ENCODE data around the gene DDX59.
"Not testable (repeated sequence)": the region's sequence is repeated elsewhere in the genome, so short reads cannot be mapped to it uniquely, and the experiment has no call there.

Gene DDX59

DNA sequence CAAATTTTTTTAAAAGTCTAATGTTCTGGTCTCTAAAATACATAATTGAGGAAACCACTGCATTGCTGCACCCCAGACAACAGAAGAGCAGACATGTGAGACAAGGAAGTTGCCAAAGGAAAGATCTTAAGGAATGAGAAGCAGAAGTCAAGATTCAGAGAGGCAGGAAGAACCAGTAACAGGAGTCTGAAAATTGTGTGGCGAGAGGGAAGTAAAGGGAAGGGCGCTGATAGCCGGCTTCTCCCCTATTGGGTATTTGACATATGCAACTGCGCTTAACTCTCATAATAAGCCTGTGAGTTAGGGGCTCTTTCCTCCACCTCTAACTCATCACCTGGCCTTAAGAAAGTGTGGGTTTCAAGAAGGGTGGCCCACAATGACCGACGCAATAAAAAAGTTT is 27.2 kb downstream of the DDX59 start:
- H3K4me3 ChIP-seq (ENCODE audit: low read length): no peak overlapping the region
- TF ChIP-seq, protein P1, sequence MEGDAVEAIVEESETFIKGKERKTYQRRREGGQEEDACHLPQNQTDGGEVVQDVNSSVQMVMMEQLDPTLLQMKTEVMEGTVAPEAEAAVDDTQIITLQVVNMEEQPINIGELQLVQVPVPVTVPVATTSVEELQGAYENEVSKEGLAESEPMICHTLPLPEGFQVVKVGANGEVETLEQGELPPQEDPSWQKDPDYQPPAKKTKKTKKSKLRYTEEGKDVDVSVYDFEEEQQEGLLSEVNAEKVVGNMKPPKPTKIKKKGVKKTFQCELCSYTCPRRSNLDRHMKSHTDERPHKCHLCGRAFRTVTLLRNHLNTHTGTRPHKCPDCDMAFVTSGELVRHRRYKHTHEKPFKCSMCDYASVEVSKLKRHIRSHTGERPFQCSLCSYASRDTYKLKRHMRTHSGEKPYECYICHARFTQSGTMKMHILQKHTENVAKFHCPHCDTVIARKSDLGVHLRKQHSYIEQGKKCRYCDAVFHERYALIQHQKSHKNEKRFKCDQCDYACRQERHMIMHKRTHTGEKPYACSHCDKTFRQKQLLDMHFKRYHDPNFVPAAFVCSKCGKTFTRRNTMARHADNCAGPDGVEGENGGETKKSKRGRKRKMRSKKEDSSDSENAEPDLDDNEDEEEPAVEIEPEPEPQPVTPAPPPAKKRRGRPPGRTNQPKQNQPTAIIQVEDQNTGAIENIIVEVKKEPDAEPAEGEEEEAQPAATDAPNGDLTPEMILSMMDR (conservative IDR thresholded peaks at IDR 0.05; ENCODE audit: low read depth, low read length): no peak
- no peak for DNase-seq (ENCODE audit: low read depth)

DNA sequence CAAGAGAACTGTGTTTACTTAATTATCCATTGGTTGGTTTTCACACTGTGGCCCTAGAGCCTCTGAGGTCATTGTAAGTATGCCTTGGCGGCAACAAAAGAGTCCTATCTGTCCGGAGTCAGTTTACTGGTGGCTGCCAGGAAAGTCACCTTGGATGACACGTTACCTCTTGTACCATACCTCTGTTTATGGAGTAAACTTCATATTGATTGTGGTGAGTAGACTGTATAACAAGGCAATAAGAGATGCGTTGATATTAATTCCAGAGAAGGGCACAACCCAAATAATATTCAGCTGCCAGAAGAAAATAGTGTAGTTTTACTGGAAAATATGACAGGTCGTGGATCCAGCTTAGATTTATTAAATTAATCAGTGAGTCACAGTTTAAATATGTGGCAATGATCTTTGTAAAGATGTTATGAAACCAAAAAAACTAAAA is 28.7 kb downstream of the DDX59 start:
- no peak for DNase-seq (ENCODE audit: low read depth)
- no peak overlapping the region for H3K4me3 ChIP-seq (ENCODE audit: low read length)
- TF ChIP-seq, protein P1 (conservative IDR thresholded peaks at IDR 0.05; ENCODE audit: low read depth, low read length): no peak

DNA sequence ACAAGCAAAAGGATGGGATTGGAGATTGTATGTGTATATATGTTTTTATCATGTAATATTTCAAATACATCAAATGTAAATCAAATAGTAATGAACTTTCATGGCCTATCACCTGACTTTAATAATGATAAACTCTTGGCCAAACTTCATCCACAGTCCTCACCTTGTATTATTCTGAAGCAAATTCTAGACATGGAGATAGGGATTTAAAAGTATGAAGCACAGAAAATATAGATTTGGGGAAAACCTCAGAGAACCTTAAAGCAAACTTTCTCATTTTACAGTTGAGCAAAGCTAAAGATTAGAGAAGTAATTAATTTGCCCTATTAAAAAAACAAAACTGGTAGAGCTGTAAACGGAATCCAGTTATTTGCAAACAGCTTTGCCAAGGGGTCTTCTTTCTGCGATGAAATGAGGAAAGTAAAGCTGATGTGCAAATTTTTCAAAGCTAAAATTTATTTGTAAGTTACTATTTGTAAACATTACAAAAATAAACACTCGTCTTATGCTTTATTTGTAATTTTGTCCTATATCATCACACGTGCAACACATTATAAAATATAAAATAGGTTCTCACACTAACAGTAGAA is 29.2 kb downstream of the DDX59 start:
- no peak for DNase-seq (ENCODE audit: low read depth)
- TF ChIP-seq, protein P1 (conservative IDR thresholded peaks at IDR 0.05; ENCODE audit: low read depth, low read length): no peak
- H3K4me3 ChIP-seq (ENCODE audit: low read length): no peak overlapping the region

DNA sequence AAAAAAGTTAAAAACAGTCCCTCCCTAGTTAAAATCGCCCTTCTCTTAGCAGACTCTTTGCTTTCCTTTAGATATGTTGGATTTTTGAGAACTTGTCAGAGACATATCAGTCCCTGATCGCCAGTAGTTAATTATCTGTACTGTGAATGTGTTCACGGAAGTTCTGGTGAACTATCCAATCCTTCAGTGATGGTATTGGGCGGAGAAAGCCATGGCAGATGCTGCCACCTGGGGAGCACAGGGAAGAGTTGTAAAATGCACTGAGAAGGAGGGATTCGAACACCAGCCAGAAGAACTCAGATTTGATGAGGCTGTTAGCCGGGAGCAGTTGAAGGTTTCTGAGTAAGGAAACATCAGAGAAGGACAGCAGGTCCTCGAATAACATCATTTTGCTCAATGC is 31.6 kb downstream of the DDX59 start:
- TF ChIP-seq, protein P1 (conservative IDR thresholded peaks at IDR 0.05; ENCODE audit: low read depth, low read length): no peak
- no peak overlapping the region for H3K4me3 ChIP-seq (ENCODE audit: low read length)
- DNase-seq (ENCODE audit: low read depth): no peak

DNA sequence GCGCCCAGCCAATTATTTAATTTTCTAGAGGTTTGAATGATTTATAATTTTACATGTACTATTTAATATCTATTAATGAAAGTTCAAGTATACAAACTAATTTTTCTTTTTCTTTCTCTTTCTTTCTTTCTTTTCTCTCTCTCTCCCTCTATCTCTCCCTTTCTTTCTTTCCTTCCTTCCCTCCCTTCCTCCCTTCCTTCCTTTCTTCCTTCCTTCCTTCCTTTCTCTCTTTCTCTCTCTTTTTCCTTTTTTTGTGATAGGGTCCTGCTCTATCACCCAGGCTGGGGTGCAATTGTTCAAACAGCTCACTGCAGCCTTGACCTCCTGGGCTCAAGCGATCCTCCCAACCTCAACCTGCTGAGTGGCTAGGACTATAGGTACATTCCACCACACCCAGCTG is 33.0 kb downstream of the DDX59 start:
- H3K4me3 ChIP-seq (ENCODE audit: low read length): no peak overlapping the region
- TF ChIP-seq, protein P1 (conservative IDR thresholded peaks at IDR 0.05; ENCODE audit: low read depth, low read length): no peak
- no peak for DNase-seq (ENCODE audit: low read depth)

DNA sequence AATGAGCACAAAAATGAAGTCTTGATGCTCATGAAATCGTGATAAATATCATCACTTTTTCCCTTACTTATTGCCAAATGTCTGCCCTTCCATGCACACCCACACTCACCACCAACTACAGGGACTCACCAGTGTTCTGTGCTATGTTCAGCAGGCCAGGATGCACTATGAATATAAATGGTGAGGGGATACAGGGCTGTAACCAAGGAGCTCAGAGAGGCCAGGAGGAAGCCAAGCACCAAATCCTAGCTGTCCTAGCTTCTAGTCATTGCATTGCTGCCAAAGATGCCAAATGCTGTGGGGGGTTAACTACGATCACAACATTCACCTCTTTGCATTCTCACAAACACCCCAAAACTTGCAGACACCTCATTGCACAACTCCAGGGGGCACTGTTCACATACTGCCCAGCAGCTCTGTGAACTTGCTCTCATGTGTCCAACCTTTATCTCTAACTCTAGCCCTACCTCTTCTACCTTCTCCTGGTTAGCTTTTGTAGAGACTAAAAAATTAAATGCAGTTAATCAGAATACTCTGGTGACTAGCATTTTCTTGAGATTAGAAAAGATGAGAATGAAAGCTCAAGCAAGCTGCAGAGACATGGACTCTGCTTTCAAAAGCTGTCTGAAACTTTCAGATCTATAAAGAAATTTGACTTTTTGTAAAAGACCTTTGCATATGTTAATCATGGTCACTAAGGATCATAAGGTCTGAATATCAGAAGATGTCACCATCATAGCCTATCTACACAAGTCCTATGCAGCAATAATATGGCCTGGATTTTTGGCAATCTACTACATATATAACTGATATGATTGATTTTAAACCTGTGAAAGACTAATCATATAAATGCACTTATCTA is 35.2 kb downstream of the DDX59 start:
- DNase-seq (ENCODE audit: low read depth): no peak
- no peak overlapping the region for H3K4me3 ChIP-seq (ENCODE audit: low read length)
- TF ChIP-seq, protein P1 (conservative IDR thresholded peaks at IDR 0.05; ENCODE audit: low read depth, low read length): no peak

DNA sequence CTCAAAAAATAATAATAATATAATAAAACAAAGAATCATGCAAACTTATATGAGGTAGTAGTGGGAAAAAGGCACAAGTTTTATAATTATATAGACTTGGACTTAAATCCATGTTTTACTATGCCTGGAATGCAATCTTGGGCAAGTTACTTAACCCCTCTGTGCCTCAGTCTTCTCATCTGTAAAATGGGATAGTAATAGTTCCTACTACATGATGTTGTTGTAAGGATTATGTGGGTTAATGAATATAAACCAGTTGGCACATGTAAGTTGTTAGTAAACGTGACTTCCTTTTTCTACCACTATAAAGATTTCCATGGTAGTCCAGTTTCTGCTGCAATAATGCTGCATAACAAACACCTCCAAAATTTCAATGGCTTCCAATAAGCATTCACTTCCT is 38.3 kb downstream of the DDX59 start:
- TF ChIP-seq, protein P1 (conservative IDR thresholded peaks at IDR 0.05; ENCODE audit: low read depth, low read length): no peak
- no peak for DNase-seq (ENCODE audit: low read depth)
- no peak overlapping the region for H3K4me3 ChIP-seq (ENCODE audit: low read length)

DNA sequence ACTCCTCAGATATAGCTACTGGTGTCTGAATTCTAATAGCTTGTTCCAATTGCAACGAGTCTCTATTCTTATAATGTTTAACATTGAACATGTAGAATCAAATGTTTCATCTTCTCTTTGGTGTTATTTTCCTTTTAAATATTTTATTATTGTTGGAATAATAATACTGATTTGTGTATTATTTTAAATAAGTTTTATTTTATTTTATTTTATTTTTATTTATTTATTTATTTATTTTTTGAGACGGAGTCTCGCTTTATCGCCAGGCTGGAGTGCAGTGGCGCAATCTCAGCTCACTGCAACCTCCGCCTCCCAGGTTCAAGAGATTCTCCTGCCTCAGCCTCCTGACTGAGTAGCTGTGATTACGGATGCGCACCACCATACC is 39.2 kb downstream of the DDX59 start:
- H3K4me3 ChIP-seq (ENCODE audit: low read length): not testable (repeated sequence)

More for the DNA sequence above, 39.2 kb downstream of the DDX59 start:
- not testable (repeated sequence) for DNase-seq (ENCODE audit: low read depth)

All from retinal pigment epithelial cell (primary cell).